ENCODE data around the gene AAK1. TPM values are rescaled to one million over a fixed set of nuclear protein-coding genes. Genes with fewer than 3 reads are reported as not detected.

Gene AAK1
- total and polyA plus RNA-seq, 4 donors: 10.0 to 56.2 (median 27.3) TPM

- WGBS, 2 donors: 92 to 94% methylated on average over 3 of the region's 3 CpGs
Measured at GRCh38 chr2:69525261-69525660, 118.3 kb downstream of the AAK1 start.

GRCh38 chr2:69524799-69525198, 118.7 kb downstream of the AAK1 start:
- no peak for ATAC-seq (ENCODE audit: insufficient read depth, low FRiP score)
- no peaks in the 10 kb centered on the region for H3K9me3 ChIP-seq (ENCODE audit: control insufficient read depth in 4 of 4, insufficient read depth in 3 of 4, low read length in 3 of 4)
- 90 to 100% methylated on average over 1 of the region's 1 CpG for WGBS, 2 donors
- no peaks in the 10 kb centered on the region for H3K27me3 ChIP-seq (ENCODE audit: control insufficient read depth in 3 of 3, insufficient read depth in 3 of 3, low read length in 2 of 3)
- TF ChIP-seq CTCF (IDR thresholded peaks at IDR 0.05; ENCODE audit: control extremely low read depth, extremely low read depth): no peak
- H3K4me3 ChIP-seq: no peak overlapping the region
- H3K9ac ChIP-seq (ENCODE audit: insufficient read depth in 1 of 2, low read length in 2 of 2): no peak overlapping the region
- DNase-seq: no peak
- H3K36me3 ChIP-seq (ENCODE audit: control insufficient read depth in 4 of 4, insufficient read depth in 4 of 4, low read length in 4 of 4): peaks cover 23 to 60% (median 28%) of the 10 kb centered on the region in 4 donors
- peaks cover 0 to 5% (median 0%) of the 10 kb centered on the region in 5 donors for H3K4me1 ChIP-seq (ENCODE audit: control insufficient read depth in 5 of 5, insufficient read depth in 5 of 5, low read length in 5 of 5)
- H3K27ac ChIP-seq (ENCODE audit: low read depth in 1 of 2, low read length in 1 of 2): no peak overlapping the region

More at GRCh38 chr2:69525261-69525660, 118.3 kb downstream of the AAK1 start:
- Histone ChIP-seq H3K9ac (ENCODE audit: insufficient read depth in 1 of 2, low read length in 2 of 2) (no peak overlapping the region), H3K4me3 (no peak overlapping the region), H3K4me1 (ENCODE audit: control insufficient read depth in 5 of 5, insufficient read depth in 5 of 5, low read length in 5 of 5) (peaks cover 0 to 5% (median 0%) of the 10 kb centered on the region in 5 donors), H3K27ac (ENCODE audit: low read depth in 1 of 2, low read length in 1 of 2) (no peak overlapping the region), H3K36me3 (ENCODE audit: control insufficient read depth in 4 of 4, insufficient read depth in 4 of 4, low read length in 4 of 4) (peaks cover 23 to 56% (median 28%) of the 10 kb centered on the region in 4 donors), H3K27me3 (ENCODE audit: control insufficient read depth in 3 of 3, insufficient read depth in 3 of 3, low read length in 2 of 3) (no peaks in the 10 kb centered on the region), H3K9me3 (ENCODE audit: control insufficient read depth in 4 of 4, insufficient read depth in 3 of 4, low read length in 3 of 4) (no peaks in the 10 kb centered on the region)
- no peak for TF ChIP-seq CTCF (IDR thresholded peaks at IDR 0.05; ENCODE audit: control extremely low read depth, extremely low read depth)
- no peak for DNase-seq
- no peak for ATAC-seq (ENCODE audit: insufficient read depth, low FRiP score)

GRCh38 chr2:69521747-69522146, 121.8 kb downstream of the AAK1 start:
- H3K27me3 ChIP-seq (ENCODE audit: control insufficient read depth in 3 of 3, insufficient read depth in 3 of 3, low read length in 2 of 3): no peaks in the 10 kb centered on the region
- no peak for TF ChIP-seq CTCF (IDR thresholded peaks at IDR 0.05; ENCODE audit: control extremely low read depth, extremely low read depth)
- WGBS, 2 donors: 95 to 98% methylated on average over 2 of the region's 2 CpGs

GRCh38 chr2:69518841-69519240, 124.7 kb downstream of the AAK1 start:
- H3K27ac ChIP-seq (ENCODE audit: low read depth in 1 of 2, low read length in 1 of 2): no peak overlapping the region
- H3K4me3 ChIP-seq: no peak overlapping the region
- WGBS, 2 donors: 75 to 88% methylated on average over 6 of the region's 6 CpGs
- no peak for DNase-seq
- no peaks in the 10 kb centered on the region for H3K9me3 ChIP-seq (ENCODE audit: control insufficient read depth in 4 of 4, insufficient read depth in 3 of 4, low read length in 3 of 4)
- H3K36me3 ChIP-seq (ENCODE audit: control insufficient read depth in 4 of 4, insufficient read depth in 4 of 4, low read length in 4 of 4): peaks cover 14 to 50% (median 28%) of the 10 kb centered on the region in 4 donors
- no peaks in the 10 kb centered on the region for H3K27me3 ChIP-seq (ENCODE audit: control insufficient read depth in 3 of 3, insufficient read depth in 3 of 3, low read length in 2 of 3)
- no peak for TF ChIP-seq CTCF (IDR thresholded peaks at IDR 0.05; ENCODE audit: control extremely low read depth, extremely low read depth)
- peaks cover 0 to 6% (median 4%) of the 10 kb centered on the region in 5 donors for H3K4me1 ChIP-seq (ENCODE audit: control insufficient read depth in 5 of 5, insufficient read depth in 5 of 5, low read length in 5 of 5)
- no peak for ATAC-seq (ENCODE audit: insufficient read depth, low FRiP score)
- H3K9ac ChIP-seq (ENCODE audit: insufficient read depth in 1 of 2, low read length in 2 of 2): no peak overlapping the region

More at GRCh38 chr2:69521747-69522146, 121.8 kb downstream of the AAK1 start:
- H3K9ac ChIP-seq (ENCODE audit: insufficient read depth in 1 of 2, low read length in 2 of 2): no peak overlapping the region
- DNase-seq (no peak), ATAC-seq (ENCODE audit: insufficient read depth, low FRiP score) (no peak)
- no peaks in the 10 kb centered on the region for H3K4me1 ChIP-seq (ENCODE audit: control insufficient read depth in 5 of 5, insufficient read depth in 5 of 5, low read length in 5 of 5)
- H3K36me3 ChIP-seq (ENCODE audit: control insufficient read depth in 4 of 4, insufficient read depth in 4 of 4, low read length in 4 of 4): peaks cover 24 to 63% (median 35%) of the 10 kb centered on the region in 4 donors
- no peak overlapping the region for H3K4me3 ChIP-seq
- no peak overlapping the region for H3K27ac ChIP-seq (ENCODE audit: low read depth in 1 of 2, low read length in 1 of 2)
- H3K9me3 ChIP-seq (ENCODE audit: control insufficient read depth in 4 of 4, insufficient read depth in 3 of 4, low read length in 3 of 4): no peaks in the 10 kb centered on the region

Data from lung (tissue), 12 donors.